HG02973 (cell line): ENCODE data around the gene TP53INP2.
"Not testable (repeated sequence)": the region's sequence is repeated elsewhere in the genome, so short reads cannot be mapped to it uniquely, and the experiment has no call there.

Source experiments
- ATAC-seq: cut with Tn5 transposase; IDR thresholded peaks from one replicate; pipeline ENCODE4 v1.9.1; 2021; ENCODE audit warnings: moderate library complexity; ENCODE audit not compliant: unreplicated experiment

The TP53INP2 gene, protein sequence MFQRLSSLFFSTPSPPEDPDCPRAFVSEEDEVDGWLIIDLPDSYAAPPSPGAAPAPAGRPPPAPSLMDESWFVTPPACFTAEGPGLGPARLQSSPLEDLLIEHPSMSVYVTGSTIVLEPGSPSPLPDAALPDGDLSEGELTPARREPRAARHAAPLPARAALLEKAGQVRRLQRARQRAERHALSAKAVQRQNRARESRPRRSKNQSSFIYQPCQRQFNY

DNA sequence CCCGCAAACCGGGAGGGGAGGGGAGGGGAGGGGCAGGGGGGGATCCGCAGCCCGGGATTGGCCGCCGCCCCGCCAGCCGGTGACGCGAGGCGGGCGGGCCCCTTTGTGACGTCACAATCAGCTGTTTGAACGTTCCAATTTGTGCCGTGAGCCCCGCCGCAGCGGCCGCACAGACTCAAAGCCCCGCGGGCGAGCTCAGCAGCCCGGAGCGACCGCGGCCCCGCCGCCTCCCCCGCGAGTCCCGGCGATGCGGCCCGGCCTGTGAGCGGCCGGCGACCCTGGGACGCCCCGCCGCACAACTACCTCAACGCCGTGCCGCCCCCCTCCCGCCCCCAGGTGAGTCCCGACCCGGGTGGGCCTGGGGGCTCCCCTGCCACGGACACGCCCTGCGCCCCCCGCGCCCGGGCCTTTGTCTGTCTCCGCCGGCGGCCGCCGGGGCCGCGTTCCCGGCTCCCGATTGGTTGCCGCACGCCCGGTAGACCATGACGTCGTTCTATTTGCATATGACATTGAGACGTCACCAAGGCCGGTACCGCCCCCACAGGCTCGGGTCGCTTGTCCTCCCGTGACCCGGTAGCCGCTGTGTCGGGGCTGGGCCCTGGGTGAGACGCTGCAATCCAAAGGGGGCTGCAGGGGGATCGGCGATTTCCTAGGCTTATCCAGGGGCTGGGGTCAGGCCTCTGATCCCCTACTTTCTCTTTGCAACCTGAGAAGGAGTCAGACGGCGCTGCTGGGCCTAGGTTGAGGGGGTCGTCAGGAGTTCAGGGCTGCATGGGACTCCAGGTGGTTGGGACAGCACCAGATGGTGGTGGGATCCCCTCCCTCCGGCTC, at the start of gene TP53INP2:
TP53INP2 (plus strand) TSS at position 168 of the 831 bp plus-strand sequence. CDS start 4,396 bp downstream, outside the sequence.
- ATAC-seq, result peak; percentile 47

DNA sequence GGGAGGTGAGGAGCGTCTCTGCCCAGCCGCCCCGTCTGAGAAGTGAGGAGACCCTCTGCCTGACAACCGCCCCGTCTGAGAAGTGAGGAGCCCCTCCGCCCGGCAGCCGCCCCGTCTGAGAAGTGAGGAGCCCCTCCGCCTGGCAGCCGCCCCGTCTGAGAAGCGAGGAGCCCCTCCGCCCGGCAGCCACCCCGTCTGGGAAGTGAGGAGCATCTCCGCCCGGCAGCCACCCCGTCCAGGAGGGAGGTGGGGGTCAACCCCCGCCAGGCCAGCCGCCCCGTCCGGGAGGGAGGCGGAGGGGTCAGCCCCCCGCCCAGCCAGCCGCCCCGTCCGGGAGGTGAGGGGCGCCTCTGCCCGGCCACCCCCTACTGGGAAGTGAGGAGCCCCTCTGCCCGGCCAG, 45.5 kb upstream of the TP53INP2 start:
- ATAC-seq, result not testable (repeated sequence)

DNA sequence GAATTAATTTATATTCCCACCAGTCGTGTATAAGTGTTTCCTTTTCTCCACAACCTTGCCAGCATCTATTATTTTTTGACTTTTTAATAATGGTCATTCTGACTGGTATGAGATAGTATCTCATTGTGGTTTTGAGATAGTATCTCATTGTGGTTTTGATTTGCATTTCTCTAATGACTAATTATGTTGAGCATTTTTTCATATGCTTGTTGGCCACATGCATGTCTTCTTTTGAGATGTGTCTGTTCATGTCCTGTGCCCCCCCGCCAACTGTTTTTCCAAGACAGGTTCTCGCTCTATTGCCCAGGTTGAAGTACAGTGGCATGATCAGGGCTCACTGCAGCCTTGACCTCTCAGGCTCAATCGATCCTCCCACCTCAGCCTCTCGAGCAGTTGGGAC, 42.3 kb upstream of the TP53INP2 start:
- ATAC-seq, result not testable (repeated sequence)

DNA sequence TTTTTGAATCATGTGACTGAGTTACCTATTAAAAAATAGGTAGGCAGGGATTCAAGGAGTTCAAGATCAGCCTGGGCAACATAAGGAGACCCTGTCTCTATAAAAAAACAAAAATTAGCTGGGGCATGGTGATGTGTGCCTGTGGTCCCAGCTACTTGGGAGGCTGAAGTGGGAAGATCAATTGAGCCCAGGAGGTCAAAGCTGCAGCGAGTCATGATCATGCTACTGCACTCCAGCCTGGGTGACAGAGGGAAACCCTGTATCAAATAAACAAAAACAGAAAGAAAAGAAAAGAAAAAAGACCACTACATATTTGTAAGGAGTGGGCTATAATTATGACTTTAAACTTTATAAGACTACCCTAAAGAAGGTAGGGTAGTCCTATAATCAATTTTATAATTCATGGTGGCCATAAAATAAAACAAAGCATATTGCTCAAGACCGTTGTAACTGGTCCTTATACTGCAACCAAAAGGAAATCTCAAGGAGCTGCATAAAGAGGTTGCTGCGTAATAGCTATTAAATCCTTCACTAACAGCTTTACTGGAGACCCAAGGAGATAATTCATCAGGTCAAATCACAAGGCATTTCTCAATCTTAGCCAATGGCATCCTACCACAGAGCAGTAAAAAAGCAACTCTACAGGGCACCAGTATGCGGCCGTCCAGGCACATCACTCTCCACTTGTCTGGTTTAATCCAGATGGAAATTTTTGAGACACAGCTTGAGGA, 40.8 kb upstream of the TP53INP2 start:
- no peak for ATAC-seq

DNA sequence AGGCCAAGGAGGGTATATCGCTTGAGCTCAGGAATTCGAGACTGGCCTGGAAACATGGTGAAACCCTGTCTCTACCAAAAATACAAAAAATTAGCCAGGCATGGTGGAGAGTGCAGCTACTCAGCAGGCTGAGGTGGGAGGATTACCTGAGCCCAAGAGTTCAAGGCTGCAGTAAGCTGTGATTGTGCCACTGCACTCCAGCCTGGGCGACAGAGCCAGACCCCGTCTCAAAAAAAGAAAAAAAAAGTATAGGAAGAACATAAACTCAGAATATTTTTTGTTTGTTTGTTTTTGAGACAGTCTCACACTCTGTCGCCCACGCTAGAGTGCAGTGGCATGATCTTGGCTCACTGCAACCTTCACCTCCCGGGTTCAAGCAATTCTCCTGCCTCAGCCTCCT, 39.4 kb upstream of the TP53INP2 start:
- ATAC-seq, result not testable (repeated sequence)

DNA sequence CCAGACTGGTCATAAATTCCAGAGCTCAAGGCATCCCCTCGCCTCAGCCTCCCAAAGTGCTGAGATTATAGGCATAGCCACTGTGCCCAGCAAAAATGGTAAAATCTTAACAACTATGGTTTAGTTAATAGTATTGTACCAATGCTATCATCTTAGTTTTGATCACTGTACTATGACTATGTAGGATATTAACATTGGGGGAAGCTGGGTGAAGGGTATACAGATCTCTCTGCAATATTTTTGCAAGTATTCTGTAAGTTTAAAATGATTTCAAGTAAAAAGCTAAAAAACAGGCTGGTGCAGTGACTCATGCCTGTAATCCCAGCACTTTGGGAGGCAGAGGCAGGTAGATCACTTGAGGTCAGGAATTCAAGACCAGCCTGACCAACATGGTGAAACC, 35.0 kb upstream of the TP53INP2 start:
- no peak for ATAC-seq

DNA sequence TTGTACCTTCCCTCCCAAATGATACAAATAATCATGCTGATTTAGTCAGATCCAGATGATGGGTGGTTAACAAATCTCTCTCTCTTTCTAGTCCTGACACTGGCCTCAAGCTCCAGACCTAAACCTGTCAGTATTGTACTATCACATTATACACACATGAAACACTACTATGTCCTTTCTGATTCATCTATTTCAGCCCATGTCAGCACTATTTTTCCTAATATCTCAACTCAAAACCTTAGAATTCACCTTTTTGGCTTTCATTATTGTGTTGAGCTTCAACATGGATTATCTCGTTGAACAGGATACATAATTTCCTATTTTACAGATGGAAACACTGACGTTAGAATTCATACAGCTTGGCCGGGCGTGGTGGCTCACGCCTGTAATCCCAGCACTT, 30.7 kb upstream of the TP53INP2 start:
- ATAC-seq, result no peak

DNA sequence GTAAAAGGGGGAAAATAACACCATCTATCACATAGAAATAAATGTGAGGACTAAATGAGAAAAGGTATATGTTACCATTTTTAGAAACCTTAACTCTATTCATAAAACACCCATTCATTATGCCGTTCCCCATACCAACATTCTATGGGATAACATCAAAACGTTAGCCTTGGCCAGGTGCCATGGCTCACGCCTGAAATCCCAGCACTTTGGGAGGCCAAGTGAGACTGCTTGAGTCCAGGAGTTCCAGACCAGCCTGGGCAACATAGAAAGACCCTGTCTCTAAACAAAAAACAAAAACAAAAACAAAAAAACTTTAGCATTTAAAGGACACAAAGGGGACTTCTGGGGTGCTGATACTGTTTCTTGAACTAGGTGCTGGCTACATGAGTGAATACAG, 28.6 kb upstream of the TP53INP2 start:
- ATAC-seq, result no peak

DNA sequence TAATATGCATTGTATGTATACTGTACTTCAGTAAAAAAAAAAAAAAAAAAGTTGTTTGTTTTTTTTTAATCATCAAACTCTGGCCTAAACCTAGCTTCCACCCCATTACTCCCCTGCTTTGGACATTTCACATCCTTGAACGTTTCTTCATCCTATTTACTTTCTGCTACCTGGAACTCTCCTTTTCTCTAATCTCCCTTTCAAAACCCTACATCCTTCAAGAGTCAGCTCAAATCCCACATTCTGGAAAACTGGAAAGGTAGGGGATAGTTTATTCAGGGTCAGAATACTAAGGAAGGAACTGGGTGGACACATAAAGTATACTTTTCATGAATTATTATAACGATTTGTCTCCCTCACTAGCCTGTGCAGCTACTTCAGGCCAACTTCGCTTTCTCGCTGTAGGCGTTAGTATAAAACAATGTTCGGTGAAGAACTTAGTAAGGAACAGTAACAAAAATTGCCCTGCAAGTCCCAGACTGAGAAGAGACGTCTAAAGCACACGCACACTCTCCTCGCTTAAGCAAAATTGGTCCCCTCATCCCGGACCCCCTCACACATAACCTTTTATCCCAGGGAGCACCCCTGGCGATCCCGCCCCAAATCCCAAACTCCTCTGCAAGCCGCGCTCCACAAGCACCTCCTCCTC, 28.0 kb upstream of the TP53INP2 start:
- no peak for ATAC-seq

DNA sequence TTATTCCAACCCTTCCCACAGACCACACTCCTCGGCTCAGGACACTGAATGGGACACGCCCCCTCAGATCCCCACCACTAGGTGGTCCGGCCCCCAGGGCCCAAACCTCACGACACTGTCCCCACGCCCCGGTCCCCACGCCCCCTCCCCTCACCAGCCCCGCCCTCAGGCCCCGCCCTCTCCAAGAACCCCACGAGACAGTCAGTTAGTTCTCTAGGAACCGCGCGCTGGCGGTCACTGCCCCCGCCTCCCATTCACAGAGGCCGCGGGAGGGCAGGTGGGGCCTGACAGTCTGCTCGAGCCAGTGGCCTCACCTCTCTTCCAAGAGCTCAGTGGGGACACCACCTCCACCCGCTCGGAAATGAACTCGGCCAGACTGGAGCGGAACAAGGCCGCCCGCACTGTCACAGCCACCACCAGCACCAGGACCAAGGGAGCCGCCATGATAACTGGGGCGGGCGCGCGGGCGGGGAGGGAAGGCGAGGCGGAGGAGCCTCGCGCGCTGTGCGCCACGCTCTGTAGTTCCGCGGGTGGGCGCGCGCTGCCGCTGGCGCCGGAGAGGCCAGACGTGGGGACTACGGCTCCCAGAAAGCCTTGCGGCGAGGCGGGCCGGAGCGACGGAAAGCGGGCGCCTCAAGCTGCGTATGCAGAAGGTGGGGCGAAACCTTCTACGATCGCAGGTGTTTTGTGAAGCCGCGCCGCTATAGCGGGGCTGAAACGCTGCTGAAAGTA, 27.3 kb upstream of the TP53INP2 start, which contains the start of gene PIGU:
PIGU (minus strand) TSS at position 451 of the 732 bp plus-strand sequence; CDS start at position 444, 7 bp downstream.
- peak; percentile 90 for ATAC-seq

DNA sequence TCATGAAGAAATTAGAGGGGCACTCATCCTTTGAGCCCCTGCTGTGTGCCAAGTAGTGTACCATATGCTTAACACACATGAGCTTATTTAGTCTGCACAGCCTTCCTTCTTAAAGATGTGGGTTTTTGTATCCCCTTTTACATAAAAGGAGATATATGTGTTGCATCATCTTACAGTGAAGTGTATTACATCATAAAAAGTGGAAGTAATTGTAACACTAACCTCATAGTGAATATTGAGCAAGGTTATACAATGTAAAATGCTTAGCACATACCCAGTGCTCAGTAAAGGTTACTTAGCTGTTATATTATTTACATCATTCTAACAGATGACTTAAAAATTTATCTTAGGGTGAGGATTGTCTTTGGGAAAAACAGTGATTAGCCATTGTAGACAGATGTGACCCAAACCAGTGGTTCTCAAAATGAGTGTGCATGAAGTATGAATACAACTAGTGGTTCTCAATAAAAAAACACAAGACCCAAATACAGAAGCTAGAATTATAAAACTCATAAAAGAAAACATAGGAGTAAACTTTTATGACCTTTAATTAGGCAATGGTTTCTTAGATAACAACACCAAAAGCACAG, 23.5 kb upstream of the TP53INP2 start:
- ATAC-seq, result no peak

DNA sequence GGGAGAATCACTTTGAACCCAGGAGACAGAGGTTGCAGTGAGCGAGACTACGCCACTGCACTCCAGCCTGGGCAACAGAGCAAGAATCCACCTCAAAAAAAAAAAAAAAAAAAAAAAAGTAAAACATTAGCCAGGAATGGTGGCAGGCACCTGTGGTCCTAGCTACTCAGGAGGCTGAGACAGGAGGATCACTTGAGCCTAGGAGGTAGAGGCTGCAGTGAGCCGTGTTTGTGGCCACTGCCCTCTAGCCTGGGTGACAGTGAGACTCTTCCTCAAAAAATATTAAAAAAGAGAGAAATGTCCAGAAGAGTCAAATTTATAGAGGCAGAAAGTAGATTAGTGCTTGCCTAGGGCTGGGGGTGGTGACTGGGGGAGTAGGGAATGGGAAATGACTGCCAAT, 20.5 kb upstream of the TP53INP2 start:
- ATAC-seq, result no peak

DNA sequence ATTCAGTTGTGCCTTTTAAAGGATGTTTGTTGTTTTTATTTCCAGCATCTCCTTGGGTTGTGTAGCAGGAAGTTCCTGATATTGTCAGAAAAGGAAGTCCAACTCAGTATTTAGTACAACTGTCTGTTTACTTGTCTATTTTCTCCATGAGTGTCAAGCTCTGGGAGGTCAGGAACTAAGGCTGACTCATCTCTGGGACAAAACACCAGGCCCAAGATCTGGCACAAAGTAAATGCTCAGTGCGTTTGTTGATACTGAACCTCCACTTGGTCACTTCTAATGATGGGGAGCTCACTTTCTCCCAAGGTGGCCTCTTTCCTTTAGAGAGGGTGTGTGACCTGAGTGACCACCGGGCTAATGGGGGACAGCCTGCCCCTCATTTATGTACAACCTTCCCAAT, 14.7 kb upstream of the TP53INP2 start:
- ATAC-seq, result no peak

DNA sequence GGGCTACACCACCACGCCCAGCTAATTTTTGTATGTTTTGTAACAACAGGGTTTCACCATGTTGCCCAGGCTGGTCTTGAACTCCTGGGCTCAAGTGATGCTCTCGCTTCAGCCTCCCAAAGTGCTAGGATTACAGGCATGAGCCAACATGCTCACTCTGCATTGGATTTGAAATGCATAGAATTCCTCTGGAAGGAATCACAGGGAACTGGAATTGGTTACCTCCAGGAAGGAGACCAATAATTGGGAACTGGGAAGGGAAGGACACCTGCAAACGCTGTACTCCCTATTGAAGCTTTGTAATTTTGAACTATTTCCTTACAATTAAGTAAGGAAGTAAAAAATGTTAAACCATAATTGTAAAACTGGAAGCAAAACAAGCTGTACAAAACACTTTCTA, 12.3 kb upstream of the TP53INP2 start:
- ATAC-seq, result no peak

DNA sequence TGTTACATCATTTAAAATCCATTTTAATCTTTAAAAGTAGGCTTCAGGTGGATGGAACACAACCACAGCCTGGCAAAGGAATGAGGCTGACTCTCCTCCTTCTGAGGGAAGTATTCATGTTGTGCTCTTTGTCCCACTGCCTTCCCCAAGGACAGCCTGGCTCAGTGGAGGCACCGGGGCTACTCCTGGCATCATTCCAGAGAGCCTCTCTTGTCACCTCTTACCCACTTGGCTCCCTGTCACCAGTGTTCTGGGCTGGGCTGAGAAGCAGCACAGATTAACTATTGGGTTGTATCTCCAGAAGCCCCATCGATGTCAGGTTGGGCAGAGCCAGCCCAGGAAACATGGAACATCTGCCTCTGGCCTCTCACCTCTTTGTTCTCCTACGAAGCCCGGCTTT, 10.7 kb upstream of the TP53INP2 start:
- ATAC-seq, result no peak

DNA sequence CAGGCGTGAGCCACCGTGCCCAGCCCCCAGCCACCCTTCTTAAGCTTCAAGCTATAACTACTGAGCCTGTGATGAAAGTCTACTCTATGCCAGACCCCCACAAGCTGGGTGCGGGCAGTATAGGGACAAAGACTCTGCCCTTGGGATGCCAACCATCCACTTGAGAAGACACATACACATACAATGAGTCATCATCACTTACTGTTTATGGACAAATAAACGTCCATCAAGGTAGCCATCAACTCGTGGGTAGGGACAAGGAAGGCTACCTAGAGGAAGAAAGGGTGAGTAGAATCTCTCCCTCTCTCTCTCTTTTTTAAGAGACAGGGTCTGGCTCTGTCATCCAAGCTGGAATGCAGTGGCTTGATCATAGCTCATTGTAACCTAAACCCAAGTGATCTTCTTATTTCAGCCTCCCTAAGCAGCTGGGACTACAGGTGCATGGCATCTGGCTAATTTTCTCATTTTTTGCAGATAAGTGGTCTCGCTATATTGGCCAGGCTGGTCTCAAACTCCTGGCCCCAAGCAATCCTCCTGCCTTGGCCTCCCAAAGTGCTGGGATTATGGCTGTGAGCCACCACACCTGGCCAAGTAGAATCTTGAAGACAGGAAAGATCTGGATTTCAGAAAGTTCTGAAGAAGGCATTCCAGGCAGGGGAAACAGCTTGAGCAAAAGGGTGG, 2.6 kb upstream of the TP53INP2 start:
- ATAC-seq, result no peak

DNA sequence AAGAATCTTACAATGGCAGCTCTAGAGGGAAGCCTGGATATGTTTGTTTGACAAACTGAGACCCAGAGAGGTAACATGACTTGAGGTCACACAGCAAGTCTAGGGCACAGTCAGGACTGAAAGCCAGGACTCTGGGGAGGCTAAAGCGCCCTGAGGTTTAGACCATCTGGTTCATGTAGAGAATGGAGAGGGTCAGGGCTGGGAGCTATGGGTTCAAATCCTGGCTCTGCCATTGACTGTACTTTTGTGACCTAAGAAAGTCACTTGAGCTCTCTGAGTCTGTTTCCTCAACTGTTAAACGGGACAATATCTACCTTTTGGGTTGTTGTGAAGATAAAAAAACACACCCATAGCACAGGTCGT, 1.1 kb upstream of the TP53INP2 start:
- ATAC-seq, result no peak

DNA sequence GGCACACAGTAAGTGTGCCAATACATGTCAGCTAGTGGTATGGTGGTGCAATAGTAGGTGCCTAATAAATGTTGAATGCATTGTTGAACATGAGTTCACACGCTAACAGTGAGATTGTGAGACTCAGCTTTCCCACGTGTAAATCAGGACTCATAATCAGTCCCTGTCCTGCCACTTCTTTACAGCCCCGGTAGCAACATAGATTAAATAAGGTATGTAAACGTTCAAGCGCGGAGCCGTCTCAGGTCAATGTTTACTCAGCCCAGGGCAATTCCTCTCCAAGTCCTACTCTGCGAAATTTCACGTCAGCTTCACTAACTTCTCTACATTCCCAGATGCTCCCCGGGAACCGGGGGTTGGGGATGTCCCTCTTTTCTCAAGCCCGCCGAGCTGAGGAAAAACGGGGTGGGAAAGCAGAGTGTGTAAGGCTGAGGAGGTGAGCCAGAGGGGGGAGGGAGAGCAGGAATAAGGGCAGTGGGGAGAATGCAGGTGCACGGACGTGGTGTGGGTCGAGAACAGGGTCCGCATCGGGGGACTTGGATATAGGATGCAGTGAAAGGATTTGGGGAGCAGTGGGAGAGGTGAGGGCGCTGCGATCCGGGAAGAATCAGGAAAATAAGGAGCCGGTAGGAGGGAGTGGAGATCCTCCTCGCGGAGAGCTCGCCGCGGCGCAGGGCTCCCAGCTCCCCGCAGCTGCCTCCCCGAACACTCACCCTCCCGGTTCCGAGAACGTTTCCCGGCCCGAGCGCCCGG, 544 bp upstream of the TP53INP2 start:
- ATAC-seq, result no peak

DNA sequence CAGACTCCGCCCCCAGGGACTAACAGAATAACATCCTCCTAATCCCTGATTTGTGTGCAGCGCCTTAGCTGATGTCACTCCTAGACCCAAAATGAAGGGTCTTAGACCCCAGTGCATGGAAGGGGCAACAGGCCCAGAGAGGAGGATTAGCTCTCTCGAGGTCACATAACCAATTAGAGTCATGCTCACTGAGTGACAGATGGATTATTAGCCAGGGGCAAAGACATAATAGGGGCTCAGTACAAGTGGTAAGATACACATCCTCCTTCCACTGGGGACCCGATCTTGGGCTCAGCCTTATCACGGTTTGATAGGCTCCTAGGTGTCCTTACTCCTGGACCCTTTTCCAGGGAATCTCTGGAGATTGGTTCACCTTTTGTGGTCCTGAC, 858 bp downstream of the TP53INP2 start:
- no peak for ATAC-seq
